Thyroid gland (tissue), 4 donors: ENCODE data around the gene NMT1. TPM values are rescaled to one million over a fixed set of nuclear protein-coding genes. Genes with fewer than 3 reads are reported as not detected.
"Not testable (repeated sequence)": the region's sequence is repeated elsewhere in the genome, so short reads cannot be mapped to it uniquely, and the experiment has no call there.

Source experiments
- DNase-seq, 2 donors: peaks; one replicate each; pipeline ENCODE4 v3.0.0-alpha.2; 2019
- H3K27ac ChIP-seq, 3 donors: fragments of 200-600 bp; sonication (generic); 1 replicate in 2 of 3; 2 replicates in 1 of 3; pipeline ENCODE4 v1.5.1; 2016 to 2019; ENCODE audit warnings: mild to moderate bottlenecking in 1 of 3, moderate library complexity in 1 of 3
- H3K27me3 ChIP-seq: fragments of 200-600 bp; sonication (generic); one replicate; pipeline ENCODE4 v1.5.1; 2019
- H3K36me3 ChIP-seq, 2 donors: fragments of 200-600 bp; sonication (generic); one replicate each; pipeline ENCODE4 v1.5.1; 2016 to 2019
- H3K4me1 ChIP-seq, 2 donors: fragments of 200-600 bp; sonication (generic); one replicate each; pipeline ENCODE4 v1.5.1; 2017 to 2019
- H3K4me3 ChIP-seq, 3 donors: fragments of 200-600 bp; sonication (generic); replicated peaks in 1 of 3; 1 replicate in 2 of 3; 2 replicates in 1 of 3; pipeline ENCODE4 v1.5.1; 2016; ENCODE audit warnings: mild to moderate bottlenecking in 1 of 3
- H3K9me3 ChIP-seq: fragments of 200-600 bp; sonication (generic); one replicate; pipeline ENCODE4 v1.5.1; 2017
- POLR2A ChIP-seq, 2 donors: fragments of 450-650 bp; IDR thresholded peaks; one replicate each; pipeline ENCODE4 v1.6.1; 2017; ENCODE audit warnings: antibody characterized with exemption in 2 of 2, mild to moderate bottlenecking in 2 of 2, moderate library complexity in 1 of 2
- WGBS, 2 donors: methylation state at CpG; one replicate each; pipeline ENCODE4 v1.1.5; 2017; 5-methylcytosine and 5-hydroxymethylcytosine counted together
- intact Hi-C: fragments of 100-400 bp; cut with DNase I; formaldehyde crosslinking; loops from one replicate; pipeline ENCODE4 v1.15.1; 2023
- total RNA-seq, 4 donors: library from RNA; depleted of rRNA; stranded (reverse); fragments of >200 nt; gene quantifications; one replicate each; pipeline ENCODE4 v1.2.3, GENCODE V29; 2016
- TF ChIP-seq, protein P1 (sequence below), 6 experiments: fragments of 200-600 bp in 3 of 6; fragments of 450-650 bp in 3 of 6; sonication (generic) in 3 of 6; IDR thresholded peaks; one replicate each; pipeline ENCODE4 v1.5.1; 2016 to 2019; ENCODE audit warnings: antibody characterized with exemption in 6 of 6, mild to moderate bottlenecking in 2 of 6, inconsistent platforms in 1 of 6, moderate library complexity in 1 of 6

NMT1 gene
- total RNA-seq, 4 donors from 2014 or later = 71.7 to 98.9 (median 85.2) TPM

- Histone ChIP-seq H3K9me3 (no peaks in the 10 kb centered on the region), H3K36me3 (no peaks in the 10 kb centered on the region), H3K4me1 (peaks cover 0 to 23% of the 10 kb centered on the region in 2 donors), H3K27me3 (no peaks in the 10 kb centered on the region), H3K4me3 (no peak overlapping the region), H3K27ac (no peak overlapping the region)
- intact Hi-C loops = no loop called here
- TF ChIP-seq POLR2A (IDR thresholded peaks at IDR 0.05) = no peak
- TF ChIP-seq, protein P1, sequence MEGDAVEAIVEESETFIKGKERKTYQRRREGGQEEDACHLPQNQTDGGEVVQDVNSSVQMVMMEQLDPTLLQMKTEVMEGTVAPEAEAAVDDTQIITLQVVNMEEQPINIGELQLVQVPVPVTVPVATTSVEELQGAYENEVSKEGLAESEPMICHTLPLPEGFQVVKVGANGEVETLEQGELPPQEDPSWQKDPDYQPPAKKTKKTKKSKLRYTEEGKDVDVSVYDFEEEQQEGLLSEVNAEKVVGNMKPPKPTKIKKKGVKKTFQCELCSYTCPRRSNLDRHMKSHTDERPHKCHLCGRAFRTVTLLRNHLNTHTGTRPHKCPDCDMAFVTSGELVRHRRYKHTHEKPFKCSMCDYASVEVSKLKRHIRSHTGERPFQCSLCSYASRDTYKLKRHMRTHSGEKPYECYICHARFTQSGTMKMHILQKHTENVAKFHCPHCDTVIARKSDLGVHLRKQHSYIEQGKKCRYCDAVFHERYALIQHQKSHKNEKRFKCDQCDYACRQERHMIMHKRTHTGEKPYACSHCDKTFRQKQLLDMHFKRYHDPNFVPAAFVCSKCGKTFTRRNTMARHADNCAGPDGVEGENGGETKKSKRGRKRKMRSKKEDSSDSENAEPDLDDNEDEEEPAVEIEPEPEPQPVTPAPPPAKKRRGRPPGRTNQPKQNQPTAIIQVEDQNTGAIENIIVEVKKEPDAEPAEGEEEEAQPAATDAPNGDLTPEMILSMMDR (IDR thresholded peaks at IDR 0.05) = no peak
- no peak for DNase-seq
- 71 to 79% methylated on average over 29 to 35 of the region's 45 CpGs for WGBS, 2 donors
Observed at GRCh38 chr17:45121055-45121454, 59.9 kb downstream of the NMT1 start.

- intact Hi-C loops = no loop called here
- Histone ChIP-seq H3K27me3 (no peaks in the 10 kb centered on the region), H3K27ac (peak overlapping the region in 1 of 3 donors; percentile 56), H3K36me3 (no peaks in the 10 kb centered on the region), H3K4me3 (no peak overlapping the region), H3K9me3 (no peaks in the 10 kb centered on the region), H3K4me1 (peaks cover 10 to 33% of the 10 kb centered on the region in 2 donors)
- 93 to 96% methylated on average over 5 to 6 of the region's 6 CpGs for WGBS, 2 donors
- no peak for TF ChIP-seq POLR2A (IDR thresholded peaks at IDR 0.05)
- TF ChIP-seq, protein P1 (IDR thresholded peaks at IDR 0.05) = no peak
- no peak for DNase-seq
Observed at GRCh38 chr17:45123076-45123770, 62.1 kb downstream of the NMT1 start.

DNA sequence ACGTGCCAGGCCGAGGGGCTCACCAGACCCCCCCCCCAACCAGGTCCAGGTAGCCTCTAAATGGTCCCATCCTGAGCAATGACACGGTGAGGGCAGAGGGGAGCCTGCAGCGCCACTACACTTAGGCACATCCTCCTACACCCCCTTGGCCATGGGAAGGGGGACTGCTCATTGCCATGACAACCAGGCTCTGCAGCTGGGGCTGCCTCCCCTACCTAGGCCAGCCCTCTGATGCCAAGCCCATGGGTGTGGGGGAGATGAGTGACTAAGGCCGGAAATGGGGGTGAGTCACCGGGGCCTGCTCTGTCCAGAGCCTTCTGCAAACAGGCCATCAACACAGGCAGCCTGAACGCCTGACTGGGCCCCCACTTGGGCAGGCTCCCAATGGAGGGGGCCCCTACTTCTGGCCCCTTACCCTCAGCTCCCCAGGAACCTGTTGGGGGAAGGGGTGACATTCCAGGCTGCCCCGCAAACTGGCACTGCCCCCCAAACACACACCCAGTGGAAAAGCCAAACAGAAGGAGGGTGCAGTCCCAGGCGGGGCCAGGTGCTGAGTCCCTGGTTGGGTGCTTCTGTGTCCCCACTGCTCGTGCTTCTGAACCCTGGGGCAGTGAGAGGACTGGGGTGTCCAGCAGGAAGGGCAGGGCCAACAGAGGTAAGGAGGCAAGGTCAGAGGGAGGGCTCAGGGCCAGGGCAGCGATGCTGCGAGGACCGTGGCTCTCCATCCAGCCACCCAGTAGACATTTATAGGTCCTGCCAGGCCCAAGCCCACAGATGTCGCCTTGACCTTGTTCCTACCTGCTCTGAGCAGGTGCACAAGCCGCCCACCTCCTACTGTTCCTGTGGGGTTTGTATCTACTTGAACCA lies 63.0 kb downstream of the NMT1 start:
- Histone ChIP-seq H3K9me3 (no peaks in the 10 kb centered on the region), H3K4me1 (peaks cover 11 to 38% of the 10 kb centered on the region in 2 donors), H3K27me3 (no peaks in the 10 kb centered on the region), H3K27ac (peak overlapping the region in 1 of 3 donors; percentile 56), H3K36me3 (no peaks in the 10 kb centered on the region), H3K4me3 (no peak overlapping the region)
- peak in 1 of 2 donors; percentile 11 for DNase-seq
- TF ChIP-seq POLR2A (IDR thresholded peaks at IDR 0.05) = no peak
- TF ChIP-seq, protein P1 (IDR thresholded peaks at IDR 0.05) = no peak
- intact Hi-C loops = no loop called here
- 82 to 90% methylated on average over 10 to 12 of the region's 15 CpGs for WGBS, 2 donors

GRCh38 chr17:45124797-45125122 lies 63.6 kb downstream of the NMT1 start:
- H3K4me1 ChIP-seq = peaks cover 11 to 42% of the 10 kb centered on the region in 2 donors
- 67 to 79% methylated on average over 5 of the region's 5 CpGs for WGBS, 2 donors
- H3K9me3 ChIP-seq, intact Hi-C loops, H3K27me3 ChIP-seq, H3K4me3 ChIP-seq, H3K36me3 ChIP-seq, DNase-seq: not testable (repeated sequence)
- H3K27ac ChIP-seq = peak overlapping the region in 1 of 3 donors; percentile 56

GRCh38 chr17:45125509-45125908 lies 64.4 kb downstream of the NMT1 start:
- intact Hi-C loops = no loop called here
- DNase-seq = no peak
- Histone ChIP-seq H3K9me3 (no peaks in the 10 kb centered on the region), H3K36me3 (no peaks in the 10 kb centered on the region), H3K4me3 (no peak overlapping the region), H3K4me1 (peaks cover 11 to 42% of the 10 kb centered on the region in 2 donors), H3K27ac (no peak overlapping the region), H3K27me3 (no peaks in the 10 kb centered on the region)
- 95 to 99% methylated on average over 8 of the region's 8 CpGs for WGBS, 2 donors
- TF ChIP-seq, protein P1 (IDR thresholded peaks at IDR 0.05) = no peak
- no peak for TF ChIP-seq POLR2A (IDR thresholded peaks at IDR 0.05)
